Measurements from ENCODE around the gene GOLGA2. TPM values are rescaled to one million over a fixed set of nuclear protein-coding genes. Genes with fewer than 3 reads are reported as not detected.

The GOLGA2 gene
- total RNA-seq, 1 donor from 2014 or later, result 35.9 TPM

GRCh38 chr9:128293091-128293490 lies 17.3 kb upstream of the GOLGA2 start:
- H3K4me3 ChIP-seq (ENCODE audit: low read depth, low read length), result no peak overlapping the region
- TF ChIP-seq, protein P1, sequence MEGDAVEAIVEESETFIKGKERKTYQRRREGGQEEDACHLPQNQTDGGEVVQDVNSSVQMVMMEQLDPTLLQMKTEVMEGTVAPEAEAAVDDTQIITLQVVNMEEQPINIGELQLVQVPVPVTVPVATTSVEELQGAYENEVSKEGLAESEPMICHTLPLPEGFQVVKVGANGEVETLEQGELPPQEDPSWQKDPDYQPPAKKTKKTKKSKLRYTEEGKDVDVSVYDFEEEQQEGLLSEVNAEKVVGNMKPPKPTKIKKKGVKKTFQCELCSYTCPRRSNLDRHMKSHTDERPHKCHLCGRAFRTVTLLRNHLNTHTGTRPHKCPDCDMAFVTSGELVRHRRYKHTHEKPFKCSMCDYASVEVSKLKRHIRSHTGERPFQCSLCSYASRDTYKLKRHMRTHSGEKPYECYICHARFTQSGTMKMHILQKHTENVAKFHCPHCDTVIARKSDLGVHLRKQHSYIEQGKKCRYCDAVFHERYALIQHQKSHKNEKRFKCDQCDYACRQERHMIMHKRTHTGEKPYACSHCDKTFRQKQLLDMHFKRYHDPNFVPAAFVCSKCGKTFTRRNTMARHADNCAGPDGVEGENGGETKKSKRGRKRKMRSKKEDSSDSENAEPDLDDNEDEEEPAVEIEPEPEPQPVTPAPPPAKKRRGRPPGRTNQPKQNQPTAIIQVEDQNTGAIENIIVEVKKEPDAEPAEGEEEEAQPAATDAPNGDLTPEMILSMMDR (conservative IDR thresholded peaks at IDR 0.05; ENCODE audit: low read depth, low read length), result no peak
- DNase-seq (ENCODE audit: low read depth), result no peak

GRCh38 chr9:128292009-128292408 lies 16.2 kb upstream of the GOLGA2 start:
- DNase-seq (ENCODE audit: low read depth), result no peak
- H3K4me3 ChIP-seq (ENCODE audit: low read depth, low read length), result no peak overlapping the region
- TF ChIP-seq, protein P1 (conservative IDR thresholded peaks at IDR 0.05; ENCODE audit: low read depth, low read length), result no peak

DNA sequence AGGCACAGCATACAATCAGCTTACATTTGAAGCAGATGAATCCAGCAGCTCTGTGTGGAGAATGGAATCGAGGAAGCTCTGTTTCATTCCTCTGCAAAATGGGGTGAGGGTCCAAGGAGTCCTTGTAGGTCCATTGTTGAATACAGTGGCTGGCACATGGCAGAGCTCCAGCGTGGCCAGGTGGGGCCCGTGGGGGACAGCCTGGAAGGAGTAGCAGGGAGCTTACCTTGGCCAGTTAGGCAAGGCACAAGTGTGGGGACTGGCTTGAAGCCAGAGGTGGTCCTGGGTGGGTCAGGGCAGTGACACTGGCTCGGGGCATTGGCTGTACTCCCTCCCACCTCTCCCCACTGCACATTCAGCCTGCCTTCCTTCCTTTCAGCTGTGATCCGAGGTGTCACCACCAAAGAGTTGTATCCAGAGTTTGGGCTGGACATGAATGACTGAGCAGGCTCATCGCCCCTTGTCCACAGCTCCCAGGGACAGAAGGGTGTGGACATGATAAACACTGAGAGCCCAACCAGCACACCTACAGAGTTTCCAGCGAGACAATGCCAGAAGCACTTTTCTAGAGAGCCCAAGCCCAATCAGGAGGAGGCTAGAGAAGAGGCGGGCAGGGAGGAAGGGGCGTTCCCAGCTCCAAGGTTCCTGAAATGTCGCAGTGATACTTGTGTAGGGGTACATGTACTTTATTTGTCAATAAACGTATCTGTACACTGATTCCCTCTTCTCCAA lies 12.6 kb upstream of the GOLGA2 start:
- no peak for DNase-seq (ENCODE audit: low read depth)
- no peak overlapping the region for H3K4me3 ChIP-seq (ENCODE audit: low read depth, low read length)
- TF ChIP-seq, protein P1 (conservative IDR thresholded peaks at IDR 0.05; ENCODE audit: low read depth, low read length), result no peak

GRCh38 chr9:128286440-128286839 lies 10.6 kb upstream of the GOLGA2 start:
- TF ChIP-seq, protein P1 (conservative IDR thresholded peaks at IDR 0.05; ENCODE audit: low read depth, low read length), result no peak

DNA sequence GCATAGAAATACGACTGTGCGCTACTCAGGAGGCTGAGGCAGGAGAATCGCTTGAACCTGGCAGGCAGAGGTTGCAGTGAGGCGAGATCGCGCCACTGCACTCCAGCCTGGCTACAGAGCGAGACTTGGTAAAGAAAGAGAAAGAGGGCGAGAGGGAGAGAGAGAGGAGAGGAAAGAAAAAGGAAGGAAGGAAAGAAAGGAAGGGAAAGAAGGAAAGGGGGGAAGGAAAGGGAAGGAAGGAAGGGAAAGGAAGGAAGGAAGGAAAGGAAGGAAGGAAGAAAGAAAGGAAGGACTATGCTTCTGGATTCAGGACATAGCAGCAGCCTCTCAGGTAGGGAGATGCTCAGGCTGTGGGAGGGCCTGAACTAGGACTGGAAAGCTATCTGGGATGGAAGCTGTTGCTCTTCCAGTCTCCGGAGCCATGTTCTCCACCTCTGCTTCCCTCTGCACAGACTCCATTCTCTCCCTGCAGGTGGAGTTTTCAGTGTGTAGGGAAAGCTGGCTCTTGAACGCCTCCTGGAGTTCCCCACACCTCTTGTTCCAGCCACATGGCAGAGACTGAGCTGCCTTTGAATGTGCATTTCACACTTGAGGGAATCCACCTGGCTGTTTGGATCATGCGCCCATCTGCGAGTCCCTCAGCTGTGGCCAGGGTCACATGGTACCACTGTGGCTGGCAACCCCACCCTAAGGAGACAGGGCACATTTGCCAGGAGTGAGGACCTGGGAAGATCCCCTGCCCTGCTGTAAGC lies 9.4 kb upstream of the GOLGA2 start:
- TF ChIP-seq, protein P1 (conservative IDR thresholded peaks at IDR 0.05; ENCODE audit: low read depth, low read length), result no peak
- DNase-seq (ENCODE audit: low read depth), result no peak
- H3K4me3 ChIP-seq (ENCODE audit: low read depth, low read length), result no peak overlapping the region

More at GRCh38 chr9:128286440-128286839, 10.6 kb upstream of the GOLGA2 start:
- no peak overlapping the region for H3K4me3 ChIP-seq (ENCODE audit: low read depth, low read length)
- no peak for DNase-seq (ENCODE audit: low read depth)

- H3K4me3 ChIP-seq (ENCODE audit: low read depth, low read length), result no peak overlapping the region
- TF ChIP-seq, protein P1 (conservative IDR thresholded peaks at IDR 0.05; ENCODE audit: low read depth, low read length), result no peak
- no peak for DNase-seq (ENCODE audit: low read depth)
These were observed 6.7 kb upstream of the GOLGA2 start for GRCh38 chr9:128282500-128282899.

Measured in epithelial cell of proximal tubule (primary cell).